Immature natural killer cell (primary cell): ENCODE measurements around the gene FKBP1A. TPM values are rescaled to one million over a fixed set of nuclear protein-coding genes. Genes with fewer than 3 reads are reported as not detected.

Experiments used
- DNase-seq, 3 donors: peaks; one replicate each; pipeline ENCODE4 v3.0.0; 2022; ENCODE audit warnings: mixed read lengths in 1 of 3
- H3K27ac Mint-ChIP-seq, 6 donors: one replicate each; pipeline ENCODE4 v1.8.0; 2020; ENCODE audit warnings: mixed read lengths in 6 of 6, mild to moderate bottlenecking in 5 of 6, inconsistent platforms in 4 of 6, moderate library complexity in 3 of 6
- H3K27me3 Mint-ChIP-seq, 3 donors: one replicate each; pipeline ENCODE4 v1.8.0; 2020 to 2021; ENCODE audit warnings: low read depth in 3 of 3, mild to moderate bottlenecking in 3 of 3, mixed read lengths in 3 of 3, moderate library complexity in 3 of 3, inconsistent platforms in 1 of 3
- H3K36me3 Mint-ChIP-seq, 3 donors: one replicate each; pipeline ENCODE4 v1.8.0; 2020; ENCODE audit warnings: mixed read lengths in 3 of 3, inconsistent platforms in 2 of 3, mild to moderate bottlenecking in 2 of 3
- H3K4me1 Mint-ChIP-seq, 2 donors: one replicate each; pipeline ENCODE4 v1.8.0; 2020; ENCODE audit warnings: inconsistent platforms in 2 of 2, mild to moderate bottlenecking in 2 of 2, mixed read lengths in 2 of 2, moderate library complexity in 1 of 2
- H3K4me3 Mint-ChIP-seq, 5 donors: one replicate each; pipeline ENCODE4 v1.8.0; 2020; ENCODE audit warnings: mild to moderate bottlenecking in 5 of 5, mixed read lengths in 5 of 5, inconsistent platforms in 3 of 5, moderate library complexity in 3 of 5
- H3K9me3 Mint-ChIP-seq, 6 donors: one replicate each; pipeline ENCODE4 v1.8.0; 2020; ENCODE audit warnings: mild to moderate bottlenecking in 6 of 6, mixed read lengths in 6 of 6, inconsistent platforms in 4 of 6, moderate library complexity in 3 of 6
- polyA plus RNA-seq, 3 donors: library from polyadenylated mRNA; unstranded; fragments of 300-500 nt; fragmentation: Illumina TruSeq; gene quantifications; one replicate each; pipeline ENCODE4 v1.2.3, GENCODE V29; 2021

FKBP1A gene
- polyA plus RNA-seq, 3 donors from 2014 or later, result 45.1 to 70.7 (median 47.5) TPM

DNA sequence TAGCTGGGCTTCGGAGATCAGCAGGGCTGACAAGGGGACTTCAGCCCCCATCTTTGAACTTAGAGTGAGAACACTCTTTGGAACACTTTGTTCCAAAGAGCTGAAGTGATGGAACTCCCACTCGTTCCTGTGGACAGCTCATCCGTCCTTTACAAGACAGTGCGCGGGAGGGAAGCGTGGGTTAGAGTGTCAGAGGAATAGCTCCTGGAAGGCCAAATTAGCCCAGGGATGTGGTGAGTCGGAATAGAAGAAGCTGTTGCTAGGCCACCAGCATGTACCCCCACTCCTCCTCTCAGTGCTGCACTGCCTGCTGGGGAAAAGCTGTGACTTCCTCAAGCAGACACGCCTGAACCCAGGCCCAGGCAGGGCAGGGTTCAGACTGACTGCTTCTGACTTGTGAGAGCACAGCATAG is 65.6 kb downstream of the FKBP1A start:
- H3K4me1 Mint-ChIP-seq, result peaks cover 6 to 11% of the 10 kb centered on the region in 2 donors
- H3K27me3 Mint-ChIP-seq, result peaks cover 0 to 1% (median 0%) of the 10 kb centered on the region in 3 donors
- H3K4me3 Mint-ChIP-seq, result peak overlapping the region in 1 of 5 donors; percentile 29
- no peaks in the 10 kb centered on the region for H3K36me3 Mint-ChIP-seq
- no peak for DNase-seq
- H3K27ac Mint-ChIP-seq, result no peak overlapping the region
- no peaks in the 10 kb centered on the region for H3K9me3 Mint-ChIP-seq

- Mint-ChIP-seq H3K36me3 (no peaks in the 10 kb centered on the region), H3K27ac (no peak overlapping the region), H3K9me3 (no peaks in the 10 kb centered on the region), H3K4me3 (no peak overlapping the region), H3K27me3 (no peaks in the 10 kb centered on the region), H3K4me1 (peaks cover 6 to 11% of the 10 kb centered on the region in 2 donors)
- no peak for DNase-seq
Measured at GRCh38 chr20:1326031-1326930, 66.6 kb downstream of the FKBP1A start.

- Mint-ChIP-seq H3K9me3 (no peaks in the 10 kb centered on the region), H3K27ac (no peak overlapping the region), H3K4me3 (no peak overlapping the region), H3K27me3 (peaks cover 0 to 4% (median 0%) of the 10 kb centered on the region in 3 donors), H3K4me1 (peaks cover 6 to 11% of the 10 kb centered on the region in 2 donors), H3K36me3 (no peaks in the 10 kb centered on the region)
- DNase-seq, result peak; percentile 98
Measured at GRCh38 chr20:1325173-1326030, 67.5 kb downstream of the FKBP1A start.

- no peak for DNase-seq
- Mint-ChIP-seq H3K36me3 (no peaks in the 10 kb centered on the region), H3K4me3 (no peak overlapping the region), H3K27me3 (peaks cover 0 to 4% (median 0%) of the 10 kb centered on the region in 3 donors), H3K4me1 (peaks cover 6 to 11% of the 10 kb centered on the region in 2 donors), H3K9me3 (no peaks in the 10 kb centered on the region), H3K27ac (no peak overlapping the region)
Measured at GRCh38 chr20:1324598-1325172, 68.2 kb downstream of the FKBP1A start.

- DNase-seq, result no peak
- Mint-ChIP-seq H3K27me3 (peaks cover 0 to 5% (median 0%) of the 10 kb centered on the region in 3 donors), H3K9me3 (no peaks in the 10 kb centered on the region), H3K36me3 (no peaks in the 10 kb centered on the region), H3K27ac (peak overlapping the region in 1 of 6 donors; percentile 84), H3K4me3 (no peak overlapping the region), H3K4me1 (peaks cover 6 to 11% of the 10 kb centered on the region in 2 donors)
Measured at GRCh38 chr20:1323830-1324597, 68.8 kb downstream of the FKBP1A start.

DNA sequence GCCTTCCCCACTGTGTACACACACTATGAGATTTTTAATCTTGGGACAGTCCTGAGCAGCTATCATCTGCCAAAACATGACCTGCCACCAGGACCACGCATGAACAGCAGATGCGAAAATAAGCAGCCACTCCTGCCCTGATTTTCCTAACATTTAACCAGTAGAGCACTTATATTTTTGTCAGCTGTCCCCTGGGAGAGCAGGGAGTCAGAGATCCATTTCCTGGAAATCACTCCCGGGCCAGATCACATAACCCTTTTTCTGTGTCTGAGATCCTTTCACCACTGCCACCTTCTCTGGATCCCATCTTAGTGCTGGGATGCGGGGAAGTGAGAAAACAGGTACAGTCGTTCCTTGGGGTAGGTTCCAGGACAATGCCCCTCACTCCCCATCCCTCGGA is 69.6 kb downstream of the FKBP1A start:
- H3K9me3 Mint-ChIP-seq, result no peaks in the 10 kb centered on the region
- peak overlapping the region in 5 of 6 donors; percentile 41 to 87 (median 76) for H3K27ac Mint-ChIP-seq
- H3K4me1 Mint-ChIP-seq, result peaks cover 6 to 8% of the 10 kb centered on the region in 2 donors
- H3K36me3 Mint-ChIP-seq, result no peaks in the 10 kb centered on the region
- no peak for DNase-seq
- no peak overlapping the region for H3K4me3 Mint-ChIP-seq
- H3K27me3 Mint-ChIP-seq, result peaks cover 0 to 5% (median 0%) of the 10 kb centered on the region in 3 donors

GRCh38 chr20:1322511-1323245 is 70.2 kb downstream of the FKBP1A start:
- Mint-ChIP-seq H3K4me3 (no peak overlapping the region), H3K27ac (peak overlapping the region in 5 of 6 donors; percentile 7 to 87 (median 76)), H3K9me3 (no peaks in the 10 kb centered on the region), H3K36me3 (no peaks in the 10 kb centered on the region), H3K27me3 (peaks cover 0 to 5% (median 0%) of the 10 kb centered on the region in 3 donors), H3K4me1 (peaks cover 2% of the 10 kb centered on the region in 2 donors)
- DNase-seq, result no peak

DNA sequence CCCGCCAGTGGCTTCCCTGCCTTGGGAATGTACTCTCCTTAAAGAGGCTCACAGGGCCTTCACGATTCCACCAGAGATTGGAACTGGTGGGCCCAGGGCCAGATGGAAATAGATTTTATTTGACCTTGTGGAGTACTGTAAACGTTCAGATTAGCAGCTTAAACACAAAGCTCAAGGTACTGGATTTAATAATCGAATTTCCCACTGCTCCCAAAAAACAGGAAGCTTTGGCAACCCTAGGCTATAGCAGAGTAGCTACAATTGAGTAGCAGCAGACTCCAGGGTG is 71.3 kb downstream of the FKBP1A start:
- no peaks in the 10 kb centered on the region for H3K9me3 Mint-ChIP-seq
- DNase-seq, result no peak
- H3K27me3 Mint-ChIP-seq, result peaks cover 0 to 8% (median 0%) of the 10 kb centered on the region in 3 donors
- no peaks in the 10 kb centered on the region for H3K36me3 Mint-ChIP-seq
- H3K4me3 Mint-ChIP-seq, result no peak overlapping the region
- H3K27ac Mint-ChIP-seq, result peak overlapping the region in 2 of 6 donors; percentile 76 to 81
- no peaks in the 10 kb centered on the region for H3K4me1 Mint-ChIP-seq

DNA sequence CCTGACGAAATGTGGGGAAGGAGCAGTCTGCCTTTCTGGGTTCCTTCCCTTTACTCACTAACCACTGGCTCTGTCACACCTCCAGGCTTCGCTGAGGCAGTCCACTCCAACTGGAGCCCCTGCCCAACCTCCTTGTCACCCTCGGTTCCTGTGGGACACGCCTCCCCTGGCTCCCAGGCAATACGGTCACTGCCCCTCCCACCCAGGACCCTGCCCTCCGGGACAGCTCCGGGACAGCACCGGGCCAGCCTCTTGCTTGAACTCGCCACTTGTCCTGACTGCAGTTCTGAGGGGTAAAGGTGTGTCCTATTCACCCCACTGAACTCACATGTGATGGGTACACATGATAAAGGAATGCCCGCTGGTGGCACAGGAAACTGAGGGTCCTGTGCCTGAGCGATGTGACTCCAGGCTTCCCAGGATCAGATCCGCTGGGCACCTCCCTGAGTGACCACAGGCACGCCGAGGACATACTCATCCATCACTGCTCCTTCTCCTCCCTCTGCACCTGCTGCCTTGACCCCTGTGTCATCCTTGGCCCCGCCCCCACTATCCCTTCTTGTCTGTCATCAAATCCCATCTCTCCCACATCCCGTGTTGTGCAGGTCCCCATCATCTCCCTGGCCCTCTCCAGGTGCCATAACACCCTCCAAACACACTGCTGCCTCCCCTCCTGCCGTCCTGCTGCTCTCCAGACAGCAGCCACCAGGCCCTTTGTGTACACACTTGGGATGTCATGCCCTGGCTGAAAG is 71.8 kb downstream of the FKBP1A start:
- Mint-ChIP-seq H3K4me1 (no peaks in the 10 kb centered on the region), H3K27ac (peak overlapping the region in 2 of 6 donors; percentile 32 to 76), H3K36me3 (no peaks in the 10 kb centered on the region), H3K4me3 (no peak overlapping the region), H3K9me3 (no peaks in the 10 kb centered on the region), H3K27me3 (peaks cover 0 to 11% (median 0%) of the 10 kb centered on the region in 3 donors)
- DNase-seq, result no peak

GRCh38 chr20:1320016-1320415 is 72.8 kb downstream of the FKBP1A start:
- H3K4me3 Mint-ChIP-seq, result no peak overlapping the region
- peak overlapping the region in 2 of 6 donors; percentile 28 to 84 for H3K27ac Mint-ChIP-seq
- H3K9me3 Mint-ChIP-seq, result no peaks in the 10 kb centered on the region
- no peaks in the 10 kb centered on the region for H3K4me1 Mint-ChIP-seq
- no peak for DNase-seq
- no peaks in the 10 kb centered on the region for H3K36me3 Mint-ChIP-seq
- H3K27me3 Mint-ChIP-seq, result peaks cover 0 to 11% (median 0%) of the 10 kb centered on the region in 3 donors

DNA sequence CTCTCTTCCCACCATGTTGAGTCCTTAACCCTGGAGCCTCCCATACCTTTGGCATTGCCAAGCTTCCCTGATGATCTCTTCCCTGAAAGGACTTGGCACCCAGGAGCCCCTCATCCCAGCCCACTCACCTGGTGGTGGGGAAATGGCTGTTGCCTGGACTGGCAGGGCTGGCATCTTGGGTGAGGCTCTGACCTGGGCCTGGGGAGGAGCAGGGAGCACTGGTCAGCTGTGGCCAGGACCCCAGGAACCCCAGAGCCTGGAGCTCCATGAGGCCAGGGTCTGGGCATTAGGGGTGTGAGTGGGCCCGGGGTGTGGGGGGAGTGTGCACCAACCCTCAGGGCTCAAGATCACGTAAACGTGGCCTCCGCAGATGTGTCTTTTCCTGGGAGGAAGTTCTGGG is 73.4 kb downstream of the FKBP1A start:
- no peak overlapping the region for H3K27ac Mint-ChIP-seq

GRCh38 chr20:1319051-1319450 is 73.8 kb downstream of the FKBP1A start:
- peak overlapping the region in 1 of 6 donors; percentile 26 for H3K27ac Mint-ChIP-seq
- no peak overlapping the region for H3K4me3 Mint-ChIP-seq
- no peaks in the 10 kb centered on the region for H3K36me3 Mint-ChIP-seq
- no peaks in the 10 kb centered on the region for H3K4me1 Mint-ChIP-seq
- no peak for DNase-seq
- peaks cover 0 to 11% (median 0%) of the 10 kb centered on the region in 3 donors for H3K27me3 Mint-ChIP-seq
- H3K9me3 Mint-ChIP-seq, result no peaks in the 10 kb centered on the region

More for the DNA sequence above, 73.4 kb downstream of the FKBP1A start:
- no peak for DNase-seq
- Mint-ChIP-seq H3K4me3 (no peak overlapping the region), H3K36me3 (no peaks in the 10 kb centered on the region), H3K9me3 (no peaks in the 10 kb centered on the region), H3K4me1 (no peaks in the 10 kb centered on the region), H3K27me3 (peaks cover 0 to 11% (median 0%) of the 10 kb centered on the region in 3 donors)
